ENCODE results near the gene PLA2G6. TPM values are rescaled to one million over a fixed set of nuclear protein-coding genes. Genes with fewer than 3 reads are reported as not detected.

The PLA2G6 gene
- total and polyA plus RNA-seq, 2 of the 8 experiments (the other 6 are each of a cell fraction or from before 2014, with no cell fraction given) = 13.2 to 21.0 TPM

DNA sequence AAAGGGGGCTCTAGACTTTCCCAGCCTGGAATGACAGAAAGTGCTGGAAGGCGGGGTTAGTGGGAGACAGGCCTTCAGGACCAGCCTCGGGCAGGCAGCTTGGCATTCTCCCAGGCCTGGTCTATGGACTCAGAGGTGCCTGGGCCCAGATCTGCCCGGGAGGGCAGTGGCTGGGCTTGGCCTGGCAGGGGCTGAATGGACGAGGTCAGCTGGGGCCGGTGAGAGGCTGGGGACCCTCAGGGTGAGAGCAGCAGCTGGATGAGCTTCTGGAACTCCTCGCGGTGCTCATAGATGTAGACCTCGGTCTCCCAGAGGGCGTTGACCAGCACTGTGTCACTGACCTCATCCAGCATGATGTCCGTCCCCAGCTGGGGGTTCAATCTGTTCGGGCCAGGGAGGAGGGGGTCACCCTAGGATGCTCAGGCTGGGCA, 69.7 kb downstream of the PLA2G6 start:
- Histone ChIP-seq H3K14ac (ENCODE audit: insufficient read length) (no peak overlapping the region), H3K4me1 (replicated peaks in 1 of 4; ENCODE audit: control insufficient read depth in 3 of 4, insufficient read depth in 4 of 4, low read length in 3 of 4) (peaks cover 0 to 9% (median 7%) of the 10 kb centered on the region in 4 experiments; a peak in 3 of 7 replicates), H3K4me2 (ENCODE audit: insufficient read depth in 1 of 2, low read depth in 2 of 2, low read length in 2 of 2) (no peak overlapping the region), H3K9ac (replicated peaks in 1 of 4; ENCODE audit: extremely low read depth in 1 of 4, low read depth in 3 of 4, low read length in 3 of 4) (no peak overlapping the region), H3K23ac (ENCODE audit: insufficient read length) (no peak overlapping the region), H3K79me2 (ENCODE audit: control insufficient read depth in 1 of 2, insufficient read depth in 2 of 2, low read length in 2 of 2) (no peaks in the 10 kb centered on the region), H3K18ac (ENCODE audit: extremely low read depth, low read length) (no peak overlapping the region), H3K4ac (replicated peaks; ENCODE audit: insufficient read length, low read depth, low read length) (no peak overlapping the region), H3K56ac (replicated peaks; ENCODE audit: insufficient read length, low read depth, low read length) (no peak overlapping the region), H3K27ac (ENCODE audit: low read depth, low read length) (no peak overlapping the region), H3K9me3 (ENCODE audit: insufficient read depth in 2 of 2, low read depth in 1 of 2, low read length in 1 of 2) (no peaks in the 10 kb centered on the region), H2BK5ac (ENCODE audit: low read depth, low read length) (no peak overlapping the region), H3K27me3 (replicated peaks in 1 of 4; ENCODE audit: control insufficient read depth in 3 of 4, extremely low read depth in 1 of 4, insufficient read depth in 3 of 4, low read length in 3 of 4) (no peaks in the 10 kb centered on the region; a peak in 2 of 7 replicates), H3K4me3 (ENCODE audit: extremely low read depth in 1 of 4, insufficient read depth in 2 of 4, low read depth in 3 of 4, low read length in 4 of 4) (no peak overlapping the region), H3K79me1 (ENCODE audit: low read depth, low read length) (no peaks in the 10 kb centered on the region), H3K23me2 (ENCODE audit: low read depth, low read length) (0 out of 2 replicates have a peak, but pooled peaks cover 1% of the 10 kb centered on the region), H2BK20ac (ENCODE audit: low read length) (no peak overlapping the region), H4K20me1 (replicated peaks in 1 of 2; ENCODE audit: control insufficient read depth in 1 of 2, insufficient read depth in 2 of 2, low read length in 2 of 2) (no peaks in the 10 kb centered on the region), H2BK120ac (replicated peaks; ENCODE audit: low read depth, low read length) (no peak overlapping the region), H2AK5ac (ENCODE audit: low read depth, low read length) (no peak overlapping the region), H2AFZ (ENCODE audit: low read length) (no peak overlapping the region), H4K8ac (ENCODE audit: extremely low read depth, insufficient read depth, low read length) (0 out of 2 replicates have a peak overlapping the region, but pooled peaks have one; percentile 25), H2BK15ac (ENCODE audit: low read length) (no peak overlapping the region), H4K91ac (replicated peaks; ENCODE audit: insufficient read length, low read length) (no peak overlapping the region), H3K36me3 (ENCODE audit: control insufficient read depth in 2 of 4, insufficient read depth in 4 of 4, low read length in 3 of 4) (no peaks in the 10 kb centered on the region), H4K5ac (ENCODE audit: insufficient read length, low read depth, low read length) (no peak overlapping the region), H2BK12ac (ENCODE audit: low read depth, low read length) (no peak overlapping the region)
- CTCF ChIA-PET (ENCODE audit: partially characterized antibody) = interaction anchor here (1.1 to 10.2 kb wide), 12 partner anchors 11 to 545 kb away, joined by 3 to 194 read pairs (median 8); partner anchors contain the start of gene PICK1
- DNase-seq (ENCODE audit: low read depth in 1 of 2, low spot score in 2 of 2) (no peak), FAIRE-seq (no peak)
- whole genome bisulfite sequencing, 2 experiments (ENCODE audit: extremely low coverage in 1 of 2, insufficient coverage in 1 of 2, insufficient read length in 1 of 2, insufficient replicate concordance in 2 of 2, low coverage in 1 of 2, low lambda C conversion rate in 2 of 2, missing lambda C conversion rate in 1 of 2) = 94% methylated on average over 11 of the region's 11 CpGs; no CpG with 5 or more reads in 1 of the 2 experiments
- POLR2A ChIA-PET (ENCODE audit: partially characterized antibody) = interaction anchor here (1.1 to 1.5 kb wide), 3 partner anchors 10 to 28 kb away, joined by 4 to 5 read pairs (median 4); partner anchors contain the start of gene SLC16A8
- TF ChIP-seq EGR1 (IDR thresholded peaks at IDR 0.05; ENCODE audit: borderline replicate concordance, low read depth, low read length) (no peak), POU5F1 (IDR thresholded peaks at IDR 0.05; ENCODE audit: low read depth, low read length) (no peak), GABPA (IDR thresholded peaks at IDR 0.05; ENCODE audit: borderline replicate concordance, insufficient read depth, low read length) (no peak), TAF1 (IDR thresholded peaks at IDR 0.05; ENCODE audit: low read depth, low read length) (no peak), MAFK (IDR thresholded peaks at IDR 0.05; ENCODE audit: low read depth, low read length) (no peak), SP2 (IDR thresholded peaks at IDR 0.05; ENCODE audit: low read length) (no peak), RBBP5 (IDR thresholded peaks at IDR 0.05; ENCODE audit: borderline replicate concordance, low read depth, low read length) (no peak), POLR2A (IDR thresholded peaks at IDR 0.05; ENCODE audit: control extremely low read depth in 1 of 2, low read depth in 2 of 2, low read length in 2 of 2) (no peak), ASH2L (IDR thresholded peaks at IDR 0.05; ENCODE audit: low read length) (no peak), SRF (IDR thresholded peaks at IDR 0.05; ENCODE audit: low read depth, low read length) (no peak), NANOG (IDR thresholded peaks at IDR 0.05; ENCODE audit: insufficient read depth, low read depth, low read length, poor library complexity, severe bottlenecking) (no peak), CBX5 (IDR thresholded peaks at IDR 0.05; ENCODE audit: low read depth, low read length) (no peak), HDAC2 (IDR thresholded peaks at IDR 0.05; ENCODE audit: borderline replicate concordance in 1 of 2, low read depth in 2 of 2, low read length in 2 of 2) (no peak), HDAC6 (IDR thresholded peaks at IDR 0.05; ENCODE audit: low read depth, low read length) (no peak)
